GM18858 (cell line): ENCODE data around the gene TIGD2.
A peak's percentile ranks its signal among the peaks of the same experiment; 100 is the strongest.
"Not testable (repeated sequence)": the region's sequence is repeated elsewhere in the genome, so short reads cannot be mapped to it uniquely, and the experiment has no call there.

Source experiments
- ATAC-seq: cut with Tn5 transposase; IDR thresholded peaks from one replicate; pipeline ENCODE4 v1.9.1; 2021; ENCODE audit not compliant: unreplicated experiment

TIGD2 gene

GRCh38 chr4:89119166-89119565, 7.8 kb downstream of the TIGD2 start:
- ATAC-seq: no peak

- ATAC-seq: no peak
Measured at GRCh38 chr4:89119836-89120235, 8.5 kb downstream of the TIGD2 start.

- no peak for ATAC-seq
Measured at GRCh38 chr4:89121387-89122068, 10.2 kb downstream of the TIGD2 start.

- no peak for ATAC-seq
Measured at GRCh38 chr4:89123451-89123851, 12.1 kb downstream of the TIGD2 start.

GRCh38 chr4:89125901-89126782, 14.8 kb downstream of the TIGD2 start:
- no peak for ATAC-seq

GRCh38 chr4:89129080-89129640, 17.8 kb downstream of the TIGD2 start:
- no peak for ATAC-seq

- ATAC-seq: no peak
Measured at GRCh38 chr4:89134775-89135319, 23.5 kb downstream of the TIGD2 start.

GRCh38 chr4:89136525-89136924, 25.2 kb downstream of the TIGD2 start:
- no peak for ATAC-seq

GRCh38 chr4:89137231-89137630, 25.9 kb downstream of the TIGD2 start:
- ATAC-seq: no peak

- no peak for ATAC-seq
Measured at GRCh38 chr4:89137695-89138094, 26.4 kb downstream of the TIGD2 start.

- no peak for ATAC-seq
Measured at GRCh38 chr4:89140168-89140759, 28.9 kb downstream of the TIGD2 start.

- peak; percentile 86 for ATAC-seq
Measured at GRCh38 chr4:89142691-89143669, 31.6 kb downstream of the TIGD2 start.

- ATAC-seq: not testable (repeated sequence)
Measured at GRCh38 chr4:89144652-89145051, 33.3 kb downstream of the TIGD2 start.

GRCh38 chr4:89146196-89146595, 34.9 kb downstream of the TIGD2 start:
- no peak for ATAC-seq

GRCh38 chr4:89152972-89153371, 41.6 kb downstream of the TIGD2 start:
- ATAC-seq: no peak

- no peak for ATAC-seq
Measured at GRCh38 chr4:89156174-89156914, 45.0 kb downstream of the TIGD2 start.

- ATAC-seq: no peak
Measured at GRCh38 chr4:89157488-89158024, 46.2 kb downstream of the TIGD2 start.

GRCh38 chr4:89158884-89159503, 47.7 kb downstream of the TIGD2 start:
- ATAC-seq: peak; percentile 45

GRCh38 chr4:89160806-89161205, 49.5 kb downstream of the TIGD2 start:
- ATAC-seq: no peak
